Breast epithelium (tissue), 4 donors: ENCODE results near the gene UBN2. TPM values are rescaled to one million over a fixed set of nuclear protein-coding genes. Genes with fewer than 3 reads are reported as not detected.
"Not testable (repeated sequence)": the region's sequence is repeated elsewhere in the genome, so short reads cannot be mapped to it uniquely, and the experiment has no call there.

ENCODE experiments used
- DNase-seq, 2 donors: peaks; one replicate each; pipeline ENCODE4 v3.0.0-alpha.2; 2019; ENCODE audit warnings: low spot score in 2 of 2
- H3K27ac ChIP-seq, 2 donors: fragments of 200-600 bp; sonication (generic) in 1 of 2; one replicate each; pipeline ENCODE4 v1.5.1; 2016 to 2019; ENCODE audit warnings: mild to moderate bottlenecking in 1 of 2
- H3K27me3 ChIP-seq, 2 donors: fragments of 200-600 bp; sonication (generic) in 1 of 2; one replicate each; pipeline versions ENCODE4 v1.5.1 to v1.6.0; 2017 to 2019; ENCODE audit warnings: control low read depth in 1 of 2, mild to moderate bottlenecking in 1 of 2
- H3K36me3 ChIP-seq: fragments of 200-600 bp; one replicate; pipeline ENCODE4 v1.5.1; 2019
- H3K4me1 ChIP-seq, 2 donors: fragments of 200-600 bp; sonication (generic); one replicate each; pipeline ENCODE4 v1.5.1; 2016 to 2019; ENCODE audit warnings: control low read depth in 1 of 2
- H3K4me3 ChIP-seq, 3 donors: fragments of 200-600 bp; sonication (generic); 1 replicate in 2 of 3; 2 replicates in 1 of 3; pipeline ENCODE4 v1.5.1; 2016 to 2019; ENCODE audit warnings: mild to moderate bottlenecking in 3 of 3, moderate library complexity in 2 of 3
- H3K9me3 ChIP-seq, 2 donors: fragments of 200-600 bp; sonication (generic) in 1 of 2; one replicate each; pipeline ENCODE4 v1.5.1; 2016 to 2019; ENCODE audit warnings: control low read depth in 1 of 2
- CTCF ChIP-seq, 3 donors: fragments of 450-650 bp; IDR thresholded peaks; one replicate each; pipeline ENCODE4 v1.5.1; 2016 to 2017; ENCODE audit warnings: antibody characterized with exemption in 3 of 3, mild to moderate bottlenecking in 3 of 3, moderate library complexity in 3 of 3
- POLR2A ChIP-seq: fragments of 450-650 bp; IDR thresholded peaks from one replicate; pipeline ENCODE4 v1.6.1; 2016; ENCODE audit warnings: antibody characterized with exemption, mild to moderate bottlenecking, moderate library complexity
- POLR2AphosphoS5 ChIP-seq, 3 donors: sonication (generic); formaldehyde crosslinking; IDR thresholded peaks; one replicate each; pipeline ENCODE4 v1.6.1; 2017; ENCODE audit warnings: antibody characterized with exemption in 3 of 3
- intact Hi-C: fragments of 100-400 bp; cut with DNase I; formaldehyde crosslinking; loops from one replicate; pipeline ENCODE4 v1.15.1; 2023; ENCODE audit warnings: low total_unique reads
- total RNA-seq, 3 donors: library from RNA; depleted of rRNA; stranded (reverse); fragments of >200 nt; gene quantifications; one replicate each; pipeline ENCODE4 v1.1.0, GENCODE V29; 2016

The UBN2 gene
- total RNA-seq, 3 donors from 2014 or later: 12.8 to 26.8 (median 20.0) TPM

GRCh38 chr7:139330333-139331030, 99.4 kb downstream of the UBN2 start:
- intact Hi-C loops: no loop called here
- Histone ChIP-seq H3K27ac (no peak overlapping the region), H3K4me1 (no peaks in the 10 kb centered on the region), H3K4me3 (no peak overlapping the region), H3K9me3 (no peaks in the 10 kb centered on the region), H3K36me3 (no peaks in the 10 kb centered on the region), H3K27me3 (no peaks in the 10 kb centered on the region)
- no peak for DNase-seq
- TF ChIP-seq POLR2AphosphoS5 (IDR thresholded peaks at IDR 0.05) (no peak), POLR2A (no peak)

GRCh38 chr7:139332697-139333359, 101.8 kb downstream of the UBN2 start:
- no peak for TF ChIP-seq POLR2A
- no peak for TF ChIP-seq POLR2AphosphoS5 (IDR thresholded peaks at IDR 0.05)
- TF ChIP-seq CTCF (IDR thresholded peaks at IDR 0.05): no peak
- no peaks in the 10 kb centered on the region for H3K9me3 ChIP-seq
- DNase-seq: no peak
- no peaks in the 10 kb centered on the region for H3K4me1 ChIP-seq
- H3K36me3 ChIP-seq: no peaks in the 10 kb centered on the region
- no peak overlapping the region for H3K27ac ChIP-seq
- H3K27me3 ChIP-seq: no peaks in the 10 kb centered on the region
- intact Hi-C loops: no loop called here
- H3K4me3 ChIP-seq: no peak overlapping the region

- DNase-seq, intact Hi-C loops, H3K27ac ChIP-seq, H3K4me3 ChIP-seq, H3K9me3 ChIP-seq, H3K36me3 ChIP-seq, H3K4me1 ChIP-seq, H3K27me3 ChIP-seq: not testable (repeated sequence)
Observed at GRCh38 chr7:139333443-139333842, 102.4 kb downstream of the UBN2 start.

GRCh38 chr7:139334399-139335150, 103.5 kb downstream of the UBN2 start:
- Histone ChIP-seq H3K4me3 (no peak overlapping the region), H3K27ac (no peak overlapping the region), H3K27me3 (no peaks in the 10 kb centered on the region), H3K36me3 (no peaks in the 10 kb centered on the region), H3K9me3 (no peaks in the 10 kb centered on the region), H3K4me1 (no peaks in the 10 kb centered on the region)
- intact Hi-C loops: no loop called here
- TF ChIP-seq POLR2A (no peak), POLR2AphosphoS5 (IDR thresholded peaks at IDR 0.05) (no peak), CTCF (IDR thresholded peaks at IDR 0.05) (no peak)
- DNase-seq: no peak

GRCh38 chr7:139339025-139339424, 108.0 kb downstream of the UBN2 start:
- Histone ChIP-seq H3K4me1 (peaks cover 3 to 7% of the 10 kb centered on the region in 2 donors), H3K27ac (no peak overlapping the region), H3K4me3 (no peak overlapping the region), H3K27me3 (no peaks in the 10 kb centered on the region), H3K36me3 (no peaks in the 10 kb centered on the region), H3K9me3 (no peaks in the 10 kb centered on the region)
- TF ChIP-seq POLR2AphosphoS5 (IDR thresholded peaks at IDR 0.05) (no peak), CTCF (IDR thresholded peaks at IDR 0.05) (no peak), POLR2A (no peak)
- DNase-seq: no peak
- intact Hi-C loops: no loop called here

- DNase-seq: no peak
- peaks cover 3 to 7% of the 10 kb centered on the region in 2 donors for H3K4me1 ChIP-seq
- H3K9me3 ChIP-seq: no peaks in the 10 kb centered on the region
- no peaks in the 10 kb centered on the region for H3K36me3 ChIP-seq
- peak overlapping the region; percentile 92 to 97 (median 93) for H3K4me3 ChIP-seq
- H3K27me3 ChIP-seq: no peaks in the 10 kb centered on the region
- peak overlapping the region; percentile 100 for H3K27ac ChIP-seq
- intact Hi-C loops: loop anchor here (5.0 kb wide), 1 partner anchor 1337 kb away; the partner anchor contains the start of gene CREB3L2
- TF ChIP-seq CTCF (IDR thresholded peaks at IDR 0.05) (no peak), POLR2A (no peak), POLR2AphosphoS5 (IDR thresholded peaks at IDR 0.05) (no peak)
Observed at GRCh38 chr7:139339698-139340036, 108.6 kb downstream of the UBN2 start.
